GM19455 (cell line): ENCODE results near the gene CDH2.
"Not testable (repeated sequence)": the region's sequence is repeated elsewhere in the genome, so short reads cannot be mapped to it uniquely, and the experiment has no call there.

Experiments
- ATAC-seq: cut with Tn5 transposase; IDR thresholded peaks from one replicate; pipeline ENCODE4 v1.9.1; 2021; ENCODE audit not compliant: unreplicated experiment

CDH2 gene

GRCh38 chr18:27931535-27931934 lies 245.4 kb downstream of the CDH2 start:
- no peak for ATAC-seq

GRCh38 chr18:27922780-27923179 lies 254.2 kb downstream of the CDH2 start:
- no peak for ATAC-seq

GRCh38 chr18:27921904-27922751 lies 254.8 kb downstream of the CDH2 start:
- ATAC-seq: no peak

GRCh38 chr18:27921392-27921791 lies 255.5 kb downstream of the CDH2 start:
- ATAC-seq: no peak

- no peak for ATAC-seq
Observed at GRCh38 chr18:27920836-27921235, 256.1 kb downstream of the CDH2 start.

GRCh38 chr18:27906189-27906588 lies 270.7 kb downstream of the CDH2 start:
- ATAC-seq: not testable (repeated sequence)

GRCh38 chr18:27903906-27904305 lies 273.0 kb downstream of the CDH2 start:
- no peak for ATAC-seq

- no peak for ATAC-seq
Observed at GRCh38 chr18:27901424-27902226, 275.3 kb downstream of the CDH2 start.
